HFF-Myc (cell line): ENCODE measurements around the gene TBC1D25.
"Not testable (repeated sequence)": the region's sequence is repeated elsewhere in the genome, so short reads cannot be mapped to it uniquely, and the experiment has no call there.

Experiments used
- DNase-seq: peaks from one replicate; pipeline ENCODE4 v3.0.0-alpha.2; 2011; ENCODE audit warnings: low read depth; ENCODE audit errors: extremely low read depth
- H3K4me3 ChIP-seq: replicated peaks from 2 replicates; pipeline ENCODE4 v1.5.1; 2011; ENCODE audit warnings: low read depth, mild to moderate bottlenecking, control low read depth, low read length
- CTCF ChIP-seq: IDR thresholded peaks from 2 replicates; pipeline ENCODE4 v1.5.1; 2012; ENCODE audit warnings: mild to moderate bottlenecking, low read depth, low read length, control low read depth; ENCODE audit errors: missing control alignments

TBC1D25 gene

DNA sequence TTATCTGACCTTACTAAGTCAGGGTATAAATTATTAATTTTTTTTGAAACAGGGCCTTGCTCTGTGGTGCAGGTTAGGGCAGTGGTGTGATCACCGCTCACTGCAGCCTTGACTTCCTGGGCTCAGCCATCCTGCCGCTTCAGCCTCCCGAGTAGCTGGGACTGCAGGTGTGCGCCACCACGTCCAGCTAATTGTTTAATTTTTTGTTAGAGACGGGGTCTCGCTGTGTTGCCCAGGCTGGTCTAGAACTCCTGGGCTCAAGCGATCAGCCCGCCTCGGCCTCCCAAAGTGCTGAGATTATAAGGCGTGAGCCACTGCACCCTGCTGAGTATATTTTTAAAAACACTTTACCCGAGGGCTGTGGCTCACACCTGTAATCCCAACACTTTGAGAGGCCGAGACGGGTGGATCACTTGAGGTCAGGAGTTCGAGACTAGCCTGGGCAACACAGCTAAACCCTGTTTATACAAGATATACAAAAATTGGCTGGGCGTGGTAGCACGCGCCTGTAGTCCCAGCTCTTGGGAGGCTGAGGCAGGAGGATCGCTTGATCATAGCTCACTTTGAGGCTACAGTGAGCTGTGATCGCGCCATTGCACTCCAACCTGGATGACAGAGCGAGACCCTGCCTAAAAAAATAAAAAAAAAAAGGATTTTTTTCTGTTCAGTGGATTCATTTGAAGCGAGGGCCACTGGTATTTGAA, 721 bp upstream of the TBC1D25 start:
- H3K4me3 ChIP-seq: peak overlapping the region; percentile 60; the same call in 1 of the 2 replicates
- no peak for DNase-seq
- no peak for TF ChIP-seq CTCF

GRCh38 chrX:48540028-48540375, 488 bp downstream of the TBC1D25 start:
- H3K4me3 ChIP-seq: peak overlapping the region; percentile 60
- TF ChIP-seq CTCF: peak; percentile 0
- DNase-seq: no peak

DNA sequence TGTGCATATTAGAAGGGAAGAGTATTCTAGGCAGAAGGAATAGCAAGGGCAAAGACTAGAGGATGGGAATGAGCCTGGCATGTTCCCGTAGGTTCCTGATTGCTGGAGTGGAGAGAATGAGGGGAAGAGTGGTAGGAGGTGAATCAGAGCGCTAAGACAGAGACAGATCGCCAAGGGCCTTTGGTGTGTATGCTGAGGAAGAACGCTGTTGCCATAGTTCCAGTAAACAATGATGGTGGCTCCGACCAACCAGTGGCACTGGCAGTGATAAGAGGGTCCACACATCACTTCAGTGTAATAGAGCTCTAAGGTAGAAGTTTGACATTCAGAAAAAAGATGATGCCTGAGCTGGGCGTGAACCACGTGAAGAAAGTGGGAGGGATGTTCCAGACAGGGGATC, 966 bp downstream of the TBC1D25 start:
- TF ChIP-seq CTCF: no peak
- DNase-seq: no peak
- H3K4me3 ChIP-seq: peak overlapping the region; percentile 60

GRCh38 chrX:48541140-48541814, 1.8 kb downstream of the TBC1D25 start:
- TF ChIP-seq CTCF: no peak
- H3K4me3 ChIP-seq: no peak overlapping the region
- DNase-seq: no peak

DNA sequence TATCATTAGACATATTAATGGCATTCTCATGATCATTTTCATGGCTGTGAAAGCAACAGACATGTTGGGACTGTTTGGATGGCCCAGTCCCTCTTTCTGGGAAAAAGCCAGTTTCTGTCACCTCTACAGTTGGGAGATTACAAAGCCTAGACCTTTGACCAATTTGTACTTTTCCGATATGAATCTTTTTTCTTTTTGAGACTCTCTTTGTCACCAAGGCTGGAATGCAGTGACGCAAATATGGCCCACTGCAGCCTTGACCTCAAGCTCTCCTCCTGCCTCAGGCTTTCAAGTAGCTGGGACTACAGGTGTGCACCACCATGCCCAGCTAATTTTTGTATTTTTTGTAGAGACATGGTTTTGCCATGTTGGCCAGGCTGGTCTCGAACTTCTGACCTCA, 9.4 kb downstream of the TBC1D25 start:
- H3K4me3 ChIP-seq: no peak overlapping the region
- no peak for DNase-seq
- no peak for TF ChIP-seq CTCF

- H3K4me3 ChIP-seq, DNase-seq: not testable (repeated sequence)
Observed at GRCh38 chrX:48555731-48556325, 16.3 kb downstream of the TBC1D25 start.

DNA sequence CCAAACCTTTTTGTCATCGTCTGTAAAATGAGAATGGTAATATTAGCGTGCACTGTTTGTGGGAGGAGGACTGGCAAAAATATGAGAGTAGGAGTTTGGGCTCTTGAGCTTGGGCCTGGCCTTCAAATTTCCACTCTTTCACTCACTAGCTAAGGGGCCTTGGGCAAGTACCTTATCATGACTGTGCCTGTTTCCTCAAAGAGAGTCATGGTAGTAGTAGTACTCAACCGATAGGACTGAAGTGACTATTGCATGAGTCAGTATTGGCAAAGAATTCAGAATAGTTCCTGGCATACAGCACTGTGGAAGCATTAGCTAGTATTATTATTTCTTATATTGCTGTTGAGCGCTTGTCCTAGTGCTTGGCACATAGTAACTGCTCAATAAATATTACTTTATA, 18.8 kb downstream of the TBC1D25 start:
- H3K4me3 ChIP-seq: no peak overlapping the region
- TF ChIP-seq CTCF: no peak
- DNase-seq: no peak
